HG02885 (cell line): ENCODE data around the gene TMEM79.

Source experiments
- ATAC-seq: cut with Tn5 transposase; IDR thresholded peaks from one replicate; pipeline ENCODE4 v1.9.1; 2021; ENCODE audit warnings: mild to moderate bottlenecking; ENCODE audit not compliant: unreplicated experiment, poor library complexity

The TMEM79 gene

GRCh38 chr1:156284112-156284511 lies at the start of gene TMEM79:
TSS of gene TMEM79 (plus strand) at chr1:156284325. CDS start at chr1:156285227, 902 bp downstream.
- no peak for ATAC-seq

GRCh38 chr1:156236164-156236563 lies 48.0 kb upstream of the TMEM79 start:
- ATAC-seq = no peak

- no peak for ATAC-seq
These were observed 45.9 kb upstream of the TMEM79 start for GRCh38 chr1:156238248-156238647.

- no peak for ATAC-seq
These were observed 42.8 kb upstream of the TMEM79 start for GRCh38 chr1:156241311-156241811.

GRCh38 chr1:156241926-156242325 lies 42.2 kb upstream of the TMEM79 start, which contains the start of gene BGLAP:
TSS of gene BGLAP (plus strand) at chr1:156242184. CDS start at chr1:156242232, 48 bp downstream.
- no peak for ATAC-seq

- ATAC-seq = no peak
These were observed 41.4 kb upstream of the TMEM79 start for GRCh38 chr1:156242738-156243137.

- no peak for ATAC-seq
These were observed 40.0 kb upstream of the TMEM79 start for GRCh38 chr1:156244126-156244525.

GRCh38 chr1:156244712-156245111 lies 39.4 kb upstream of the TMEM79 start:
- no peak for ATAC-seq

GRCh38 chr1:156245451-156246232 lies 38.5 kb upstream of the TMEM79 start:
- no peak for ATAC-seq

- ATAC-seq = no peak
These were observed 37.8 kb upstream of the TMEM79 start for GRCh38 chr1:156246241-156246780.

GRCh38 chr1:156246781-156247459 lies 37.2 kb upstream of the TMEM79 start:
- ATAC-seq = no peak

GRCh38 chr1:156247460-156248322 lies 36.4 kb upstream of the TMEM79 start, which contains the start of gene PAQR6:
TSS of gene PAQR6 (minus strand) at chr1:156248056. CDS start at chr1:156246731, 1,325 bp downstream.
- ATAC-seq = no peak

GRCh38 chr1:156248323-156248683 lies 35.8 kb upstream of the TMEM79 start:
- no peak for ATAC-seq

- no peak for ATAC-seq
These were observed 34.5 kb upstream of the TMEM79 start for GRCh38 chr1:156249593-156249992.

- no peak for ATAC-seq
These were observed 32.6 kb upstream of the TMEM79 start for GRCh38 chr1:156251527-156251926.

GRCh38 chr1:156253634-156254033 lies 30.5 kb upstream of the TMEM79 start:
- no peak for ATAC-seq

- ATAC-seq = no peak
These were observed 26.4 kb upstream of the TMEM79 start for GRCh38 chr1:156257711-156258110.

- ATAC-seq = no peak
These were observed 25.3 kb upstream of the TMEM79 start for GRCh38 chr1:156258859-156259258.

GRCh38 chr1:156259805-156260204 lies 24.3 kb upstream of the TMEM79 start:
- ATAC-seq = no peak

- ATAC-seq = no peak
These were observed 23.2 kb upstream of the TMEM79 start for GRCh38 chr1:156260896-156261295.
